HG03159 (cell line): ENCODE data around the gene FGG.

Source experiments
- ATAC-seq: cut with Tn5 transposase; IDR thresholded peaks from one replicate; pipeline ENCODE4 v1.9.1; 2021; ENCODE audit warnings: mild to moderate bottlenecking, moderate library complexity; ENCODE audit not compliant: unreplicated experiment

FGG gene

DNA sequence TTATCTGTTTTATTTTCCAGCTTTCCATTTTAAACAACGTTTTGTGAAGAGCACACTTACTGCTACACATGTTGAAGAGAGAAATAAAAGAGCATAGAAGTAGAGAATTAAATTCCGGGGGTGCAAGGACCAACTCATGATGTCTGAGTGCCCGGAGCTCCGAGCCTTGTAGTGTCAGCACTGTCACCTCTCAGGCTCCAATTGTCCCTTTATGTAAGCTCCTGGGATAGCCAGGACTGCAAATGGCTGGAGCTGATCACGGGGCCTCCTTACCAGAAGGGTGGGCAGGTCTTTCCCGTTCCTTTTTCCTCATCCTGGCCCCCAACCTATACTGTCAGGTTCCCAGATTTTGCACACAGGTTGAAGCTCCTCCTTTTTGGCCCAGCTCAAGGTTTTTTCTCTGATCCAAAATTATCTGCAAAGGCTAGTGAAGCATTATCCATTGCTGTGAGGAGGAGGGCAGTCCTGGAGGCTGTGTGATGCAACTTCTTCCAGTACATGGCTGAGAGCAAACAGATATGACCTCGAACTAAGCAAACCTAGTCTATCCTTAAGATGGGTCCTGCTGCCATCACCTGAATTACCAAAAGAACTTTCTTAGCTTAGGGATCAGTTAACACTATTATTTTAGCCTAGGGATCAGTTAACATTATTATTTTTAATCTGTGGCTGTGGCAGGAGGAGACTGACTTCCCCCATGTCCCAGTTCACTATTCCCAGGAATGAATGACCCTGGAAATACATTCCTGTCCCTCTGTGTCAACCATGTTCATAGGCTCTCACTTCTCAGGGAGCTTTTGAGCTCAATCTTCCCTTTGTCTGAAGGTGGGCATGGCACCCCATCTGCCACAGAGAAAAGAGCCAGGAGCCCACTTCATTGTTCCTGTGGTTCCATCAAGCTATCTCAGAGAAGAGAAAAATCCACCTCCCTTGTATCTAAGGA, at the start of gene FGG:
TSS of gene FGG (minus strand) at position 185 of the 943 bp plus-strand sequence. CDS start at position 138, 47 bp downstream.
- ATAC-seq, result no peak

DNA sequence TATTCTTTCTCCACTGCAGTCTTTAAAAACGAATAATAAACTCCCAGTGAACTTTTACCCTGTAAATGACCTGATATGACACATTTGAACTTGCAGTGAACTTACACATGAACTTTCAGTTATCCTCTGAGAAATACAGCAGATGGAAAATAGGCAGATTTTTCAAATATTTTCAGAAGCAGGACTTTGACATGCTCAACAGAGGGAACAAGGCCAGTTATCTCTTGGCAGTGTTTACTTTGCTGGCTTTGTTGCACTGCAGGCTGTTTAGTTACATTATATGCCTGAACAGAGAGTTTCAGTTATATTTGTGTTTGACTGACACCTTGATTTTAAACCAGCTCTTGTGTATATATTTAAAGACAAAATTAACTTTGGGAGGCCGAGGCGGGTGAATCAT, 47.6 kb upstream of the FGG start:
- ATAC-seq, result no peak

DNA sequence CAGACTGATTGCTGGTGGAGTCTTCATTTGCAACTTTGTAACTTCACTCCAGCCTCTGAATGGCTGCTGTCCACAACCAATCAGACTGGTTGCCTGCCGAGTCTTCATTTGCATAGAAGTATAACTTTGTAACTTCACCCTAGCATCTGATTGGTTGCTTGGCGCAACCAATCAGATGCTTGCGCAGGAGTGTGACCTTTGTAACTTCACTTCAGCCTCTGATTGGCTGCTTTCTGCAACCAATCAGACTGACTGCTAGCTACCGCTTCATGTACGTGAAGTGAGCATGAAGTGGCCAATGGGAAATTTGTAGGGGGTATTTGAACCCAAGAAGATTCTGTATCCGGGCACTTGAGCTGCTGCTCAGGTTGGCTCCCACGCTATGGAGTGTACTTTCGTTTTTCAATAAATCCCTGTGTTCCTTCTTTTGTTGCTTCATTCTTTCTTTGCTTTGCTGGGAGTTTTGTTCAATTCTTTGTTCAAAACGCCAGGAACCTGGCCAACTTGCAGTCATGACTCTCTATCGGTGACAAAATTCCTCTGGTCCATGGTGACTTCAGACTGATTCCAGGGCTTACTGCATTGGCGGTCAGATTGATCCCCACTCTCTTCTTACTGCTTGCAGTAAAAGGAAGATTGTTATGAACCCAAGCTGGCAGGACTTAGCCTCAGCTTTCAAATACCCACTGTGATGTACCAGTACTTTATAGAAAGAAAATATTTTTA, 46.4 kb upstream of the FGG start:
- no peak for ATAC-seq

DNA sequence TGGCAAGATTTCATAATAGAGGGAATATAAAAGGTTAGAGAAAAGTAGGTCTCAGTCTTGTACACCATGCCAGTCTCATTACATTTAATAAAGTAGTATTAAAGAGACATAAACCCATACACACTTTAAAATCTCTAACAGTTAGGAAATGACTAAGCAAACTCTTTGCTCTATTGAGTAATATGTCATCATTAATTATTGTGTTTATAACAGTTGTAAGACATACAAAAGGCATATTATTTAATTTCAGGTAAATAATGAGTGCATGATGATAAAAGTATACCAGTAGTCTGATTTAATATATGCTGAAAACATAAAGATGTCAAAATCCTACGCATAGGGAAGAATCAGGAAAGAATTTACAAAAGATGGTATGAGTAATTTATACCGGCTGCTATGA, 31.0 kb upstream of the FGG start:
- no peak for ATAC-seq

DNA sequence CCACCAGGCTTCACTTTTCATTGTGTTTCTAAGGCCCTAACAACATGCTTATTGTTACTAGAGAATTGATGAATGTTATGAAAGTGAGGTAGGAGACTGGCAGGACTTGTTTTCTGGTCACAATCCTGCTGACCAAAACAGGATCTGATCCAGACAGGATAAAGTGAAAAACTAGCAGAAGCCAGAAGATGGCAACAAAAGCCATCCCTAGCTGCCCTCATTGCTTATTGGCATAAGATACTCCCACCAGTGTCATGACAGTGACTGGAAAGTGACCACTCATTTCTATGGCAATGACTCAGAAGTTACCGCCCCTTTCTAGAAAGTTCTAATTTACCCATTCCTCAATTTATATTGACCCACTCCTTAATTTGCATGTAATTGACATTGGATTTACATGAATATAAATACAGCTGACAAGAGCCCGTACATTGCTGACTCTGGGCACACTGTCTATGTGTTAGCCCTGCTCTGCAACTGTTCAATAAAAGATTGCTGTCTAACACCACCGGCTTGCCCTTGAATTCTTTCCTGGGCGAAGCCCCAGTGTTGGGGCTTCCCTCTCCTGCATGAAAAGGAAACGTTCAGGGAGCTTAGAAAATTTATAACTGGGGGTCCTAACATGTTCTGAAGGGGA, 30.0 kb upstream of the FGG start:
- ATAC-seq, result no peak

DNA sequence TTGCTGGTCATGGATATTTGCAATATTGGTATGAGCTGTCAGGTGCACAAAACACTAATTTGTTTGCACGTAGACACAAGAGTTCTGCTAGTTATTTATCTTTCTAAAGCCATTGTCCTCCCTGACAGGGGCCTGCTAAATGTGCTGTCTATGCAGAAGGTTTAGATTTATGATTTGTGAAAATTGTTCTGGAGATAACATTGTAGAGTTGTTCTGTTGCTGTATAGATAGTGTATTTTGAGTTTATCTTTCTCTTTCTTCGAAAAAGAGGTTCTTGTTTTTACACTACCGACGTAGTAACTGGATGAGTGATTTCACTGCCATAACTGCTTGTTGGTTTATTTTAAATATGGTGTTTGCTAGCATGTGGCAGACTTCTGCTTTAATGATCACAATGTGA, 28.5 kb upstream of the FGG start:
- ATAC-seq, result no peak

DNA sequence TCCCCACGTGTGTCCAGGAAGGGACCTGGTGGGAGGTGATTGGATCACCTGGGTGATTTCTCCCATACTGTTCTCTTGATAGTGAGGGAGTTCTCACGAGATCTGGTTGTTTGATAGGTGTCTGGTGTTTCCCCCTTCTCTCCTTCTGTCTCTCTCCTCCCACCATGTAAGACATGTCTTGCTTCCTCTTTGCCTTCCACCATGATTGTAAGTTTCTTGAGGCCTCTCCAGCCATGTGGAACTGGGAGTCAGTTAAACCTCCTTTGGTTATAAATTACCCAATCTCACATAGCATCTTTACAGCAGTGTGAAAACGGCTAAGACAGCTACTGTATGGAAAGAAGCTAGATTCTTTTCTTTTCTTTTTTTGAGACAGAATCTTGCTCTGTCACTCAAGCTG, 21.6 kb upstream of the FGG start:
- peak; percentile 55 for ATAC-seq

DNA sequence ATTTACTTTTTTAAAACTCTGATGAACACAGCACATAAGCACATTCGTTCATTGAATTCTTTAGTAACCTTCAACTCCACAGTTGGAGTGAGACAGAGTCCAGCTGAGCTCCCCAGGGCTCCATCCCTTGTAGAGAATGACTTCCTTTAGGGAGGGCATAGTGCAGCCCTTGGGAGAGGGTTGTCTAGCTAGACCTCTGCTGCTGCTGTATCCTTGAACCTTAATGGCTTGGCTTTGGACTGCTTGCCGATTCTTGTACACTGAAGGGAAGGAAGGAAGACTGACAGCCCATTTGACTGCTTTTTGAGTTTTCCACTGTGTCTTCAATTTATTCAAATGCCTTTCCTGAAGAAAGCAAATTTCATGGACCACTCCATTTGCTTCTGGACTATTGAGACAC, 19.4 kb upstream of the FGG start:
- no peak for ATAC-seq

DNA sequence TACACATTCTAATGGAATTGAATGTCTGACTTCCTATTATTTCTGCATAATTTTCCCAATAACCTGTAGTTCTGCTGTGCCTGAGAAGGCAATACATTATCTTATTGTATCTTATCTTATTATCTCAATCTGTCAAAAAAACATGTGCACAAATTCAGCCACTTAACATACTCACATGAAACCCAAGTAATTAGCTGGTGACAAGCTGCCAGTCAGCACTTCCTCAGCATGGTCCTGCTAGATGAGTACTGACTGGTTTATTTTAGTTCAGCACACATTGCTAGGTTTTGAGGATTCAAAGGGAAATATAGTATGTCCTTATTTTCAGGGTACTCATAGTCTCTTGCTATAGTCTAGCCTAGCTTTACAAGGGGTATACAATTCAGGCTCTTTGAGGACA, 17.9 kb upstream of the FGG start:
- no peak for ATAC-seq

DNA sequence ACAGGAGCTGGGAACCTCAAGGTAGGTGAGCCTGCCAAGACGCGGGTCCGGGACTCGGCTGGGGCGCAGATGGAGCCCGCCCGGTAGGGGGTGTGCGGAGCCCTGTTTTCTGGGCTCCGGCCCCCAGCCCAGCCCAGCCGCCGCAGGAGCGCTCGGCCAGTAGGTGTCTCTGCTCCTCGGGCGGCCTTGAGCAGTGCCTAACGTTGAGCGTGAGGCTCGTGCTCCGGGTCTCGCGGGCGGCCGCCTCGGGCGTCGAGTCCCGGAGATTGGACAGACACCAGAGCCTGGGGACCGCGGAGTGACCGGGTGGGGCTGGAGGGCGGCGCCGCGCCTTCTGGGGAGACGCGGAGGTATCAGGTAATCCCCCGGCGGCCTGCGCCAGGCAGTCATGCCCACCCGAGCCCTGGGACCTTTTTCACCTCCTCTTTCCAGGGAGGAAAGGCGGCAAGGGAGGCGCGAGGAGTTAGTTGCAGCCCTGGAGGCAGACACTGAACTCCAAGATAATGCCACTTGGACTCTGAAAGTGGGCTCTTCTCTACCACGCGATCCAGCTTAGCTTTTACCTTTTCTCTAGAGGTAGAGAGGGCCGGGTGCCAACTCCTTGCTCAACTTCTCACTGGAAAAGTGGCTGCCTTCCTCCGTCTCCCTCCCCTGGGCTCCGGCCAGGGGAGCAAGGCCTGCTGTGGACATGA, 14.5 kb upstream of the FGG start:
- peak; percentile 98 for ATAC-seq

DNA sequence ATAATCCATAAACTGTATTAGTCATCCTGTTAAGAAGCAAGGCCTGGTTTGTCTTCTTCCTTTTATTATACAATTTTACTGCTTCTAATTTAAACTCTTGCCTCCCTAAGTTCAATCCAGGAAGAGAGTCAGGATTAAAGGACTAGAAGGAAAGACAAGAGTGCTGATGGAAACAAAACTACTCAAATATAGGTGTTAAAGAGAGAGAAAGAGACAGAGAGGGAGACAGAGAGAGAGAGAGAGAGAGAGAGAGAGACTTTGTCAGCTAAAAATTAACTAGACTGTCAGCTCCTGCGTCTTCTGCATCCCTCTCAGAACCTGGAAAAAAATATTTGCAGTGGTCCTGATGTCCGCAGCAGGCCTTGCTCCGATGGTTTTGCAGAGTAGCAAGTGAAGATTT, 13.5 kb upstream of the FGG start:
- no peak for ATAC-seq

DNA sequence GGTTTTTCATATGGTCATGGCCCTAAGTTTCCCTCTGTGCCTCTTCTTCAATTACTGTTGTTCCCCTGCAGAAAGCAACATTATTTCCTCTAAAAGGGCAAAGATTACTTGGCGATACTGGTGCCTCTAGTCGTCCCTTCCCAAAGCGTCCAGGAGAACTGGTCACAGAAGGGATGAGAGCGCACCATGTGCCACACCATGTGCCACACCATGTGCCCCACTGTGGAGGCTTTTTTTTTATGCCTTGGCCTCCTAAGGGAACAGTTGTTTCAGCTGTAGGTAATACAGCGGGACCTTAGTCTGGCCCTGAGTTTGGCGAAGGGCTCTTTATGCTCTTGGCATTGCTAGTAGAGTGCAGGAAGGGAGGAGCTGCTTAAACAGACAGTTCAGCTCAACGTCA, 11.5 kb upstream of the FGG start:
- no peak for ATAC-seq

DNA sequence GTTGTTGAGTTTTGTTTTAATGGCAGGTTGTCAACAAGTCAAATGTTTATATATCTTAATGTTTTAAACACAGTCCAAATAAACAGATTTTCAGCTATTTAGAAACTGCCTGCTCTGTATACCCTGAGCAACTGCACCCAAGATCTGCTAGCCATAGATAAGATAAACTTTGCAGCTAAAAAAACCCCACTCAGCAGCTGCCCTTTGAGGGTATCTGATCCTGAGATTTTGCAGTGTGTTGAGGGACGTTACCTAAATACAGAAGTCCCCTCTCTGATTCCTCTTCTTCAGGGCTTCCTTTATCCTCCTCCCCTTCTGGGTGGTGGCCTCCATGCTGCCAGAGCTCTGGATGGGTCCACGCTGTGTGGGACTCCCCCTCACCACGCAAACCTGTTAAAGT, 11.0 kb upstream of the FGG start:
- no peak for ATAC-seq

DNA sequence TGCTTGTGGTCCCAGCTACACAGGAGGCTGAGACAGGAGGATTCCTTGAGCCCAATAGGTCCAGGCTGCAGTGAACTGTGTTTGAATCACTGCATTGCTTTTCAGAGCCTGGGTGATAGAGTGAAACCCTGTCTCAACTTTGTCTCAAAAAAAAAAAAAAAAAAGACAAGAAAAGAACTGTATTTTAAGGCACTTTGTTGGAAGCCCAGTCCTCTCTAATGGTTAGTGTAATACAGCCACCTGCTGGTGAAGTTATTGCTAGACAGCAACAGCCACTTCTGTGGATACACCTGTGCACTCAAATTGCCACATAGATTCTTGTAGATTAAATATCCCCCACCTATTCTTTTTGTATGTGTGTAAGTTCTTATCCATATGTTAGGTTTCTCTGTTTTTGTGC, 10.1 kb upstream of the FGG start:
- peak; percentile 43 for ATAC-seq

DNA sequence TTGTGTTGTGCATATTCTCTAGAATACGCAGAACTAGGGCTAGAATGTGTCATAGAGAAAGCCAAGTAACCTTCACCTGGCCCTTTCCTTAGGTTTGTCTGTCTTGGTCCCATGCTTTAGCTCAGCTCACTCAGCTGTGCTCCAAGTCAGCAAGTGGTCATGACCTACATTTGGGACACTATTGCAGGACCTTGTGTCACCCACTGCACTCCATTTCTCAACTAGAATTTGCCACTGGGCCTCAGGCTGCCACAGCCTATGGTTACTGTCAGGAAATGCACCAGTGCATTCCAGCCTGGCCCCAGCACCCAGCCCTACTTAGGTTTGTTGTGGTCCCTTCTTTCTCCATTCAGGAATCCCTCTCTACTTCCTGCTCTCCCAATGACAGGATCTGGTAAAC, 7.7 kb upstream of the FGG start:
- ATAC-seq, result no peak

DNA sequence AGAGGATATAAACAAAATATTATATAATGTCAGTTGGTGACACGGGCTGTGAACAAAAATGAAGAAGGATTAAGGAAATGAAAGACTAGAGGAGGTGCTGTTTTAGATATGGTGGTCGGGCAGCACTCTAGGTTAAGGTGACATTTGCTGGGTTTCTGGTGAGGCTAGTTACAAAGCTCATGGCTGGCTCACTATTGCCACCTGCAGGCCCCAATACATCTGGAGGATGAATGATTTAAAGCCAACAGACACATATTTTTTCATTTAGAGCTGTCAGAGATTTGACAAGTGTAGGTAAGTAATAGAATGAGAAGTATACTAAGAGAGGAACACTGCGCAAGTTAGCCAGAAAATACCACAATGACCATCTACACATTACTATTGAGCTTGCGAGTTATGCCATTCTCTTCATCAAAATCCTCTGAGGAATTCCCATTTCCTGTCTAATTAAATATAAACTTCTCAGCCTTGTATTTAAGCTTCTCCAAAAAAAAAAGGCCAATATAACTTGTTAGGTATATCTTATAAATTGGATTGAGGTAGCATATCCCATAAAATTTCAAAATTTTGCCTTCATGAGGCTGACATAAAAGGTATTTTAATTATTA, 6.4 kb upstream of the FGG start:
- peak; percentile 69 for ATAC-seq

DNA sequence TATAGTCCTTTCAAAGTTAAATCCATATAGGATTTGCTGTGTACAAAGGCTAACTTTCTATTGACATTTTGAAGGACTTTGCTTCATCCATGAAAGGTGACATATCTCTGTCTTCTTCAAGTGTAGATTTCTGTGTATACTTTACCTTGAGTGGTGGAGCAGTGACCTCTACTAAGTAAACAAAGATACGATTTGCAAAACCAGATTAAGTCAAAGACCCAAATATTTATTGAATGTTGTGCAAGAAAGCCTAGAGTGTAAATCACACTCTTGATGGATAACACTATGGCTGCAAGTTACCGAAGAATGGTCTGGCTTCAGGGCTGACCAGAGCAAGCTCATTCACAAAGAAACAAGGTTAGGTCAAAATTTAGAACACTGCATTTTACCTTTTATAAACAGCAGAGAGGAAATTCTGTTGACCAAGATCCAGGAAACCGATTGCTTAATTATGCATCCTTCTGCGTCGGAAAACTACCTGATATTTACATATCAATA, 5.4 kb upstream of the FGG start:
- no peak for ATAC-seq

DNA sequence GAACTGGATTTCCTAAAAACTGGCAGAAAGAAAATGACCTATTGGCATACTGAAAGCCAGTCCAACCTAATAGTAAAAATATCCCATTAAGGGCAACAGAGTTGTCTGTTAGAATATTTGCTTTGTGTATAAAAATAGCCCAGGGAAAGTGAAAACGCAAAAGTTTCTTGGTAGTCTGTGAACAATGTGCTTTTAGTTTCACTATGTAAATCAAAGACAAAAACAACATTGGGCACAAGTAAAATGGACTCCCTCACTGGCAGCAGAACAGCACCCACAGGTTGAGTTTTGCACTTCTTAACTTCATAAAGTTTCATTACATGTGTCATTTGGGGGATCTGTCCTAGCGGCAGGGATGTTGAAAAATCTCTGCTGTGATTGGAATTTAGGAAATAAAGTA, 4.3 kb upstream of the FGG start:
- peak; percentile 93 for ATAC-seq

DNA sequence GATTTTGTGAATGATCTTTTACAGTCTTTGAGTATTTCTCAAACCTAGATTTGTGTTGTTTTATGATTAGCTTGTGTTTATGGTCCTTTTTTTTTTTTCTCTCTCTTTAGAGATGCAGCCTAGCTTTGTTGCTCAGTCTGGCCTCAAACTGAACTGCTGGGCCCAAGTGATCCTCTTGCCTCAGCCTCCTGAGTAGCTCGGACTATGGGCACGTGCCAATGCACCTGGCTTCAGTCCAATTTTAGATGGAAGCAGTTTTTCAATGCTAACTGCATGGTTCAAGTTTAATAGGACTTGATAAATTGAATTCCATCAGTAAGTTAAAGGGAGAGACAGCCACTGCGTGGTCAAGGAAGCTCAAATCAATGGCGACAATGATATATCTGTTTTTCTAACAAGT, 3.8 kb upstream of the FGG start:
- ATAC-seq, result no peak

DNA sequence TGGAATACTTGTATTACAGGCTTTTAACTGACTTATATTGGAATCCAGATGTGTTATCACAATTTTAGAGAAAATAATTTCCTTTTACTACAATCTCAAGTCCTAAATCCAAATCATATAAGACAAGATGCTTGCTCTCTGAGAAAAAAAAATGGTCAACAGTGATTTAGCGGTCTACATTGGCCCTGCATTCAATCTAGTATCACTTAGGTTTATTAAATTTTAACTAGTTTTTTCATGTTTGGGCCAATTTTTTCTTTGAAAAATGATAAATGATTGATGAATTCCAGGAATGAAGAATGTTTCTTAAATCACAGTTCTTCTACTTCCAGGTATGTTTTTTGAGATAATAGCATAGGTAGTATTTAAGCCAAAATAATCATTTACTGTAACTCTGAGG, 2.8 kb upstream of the FGG start:
- no peak for ATAC-seq

DNA sequence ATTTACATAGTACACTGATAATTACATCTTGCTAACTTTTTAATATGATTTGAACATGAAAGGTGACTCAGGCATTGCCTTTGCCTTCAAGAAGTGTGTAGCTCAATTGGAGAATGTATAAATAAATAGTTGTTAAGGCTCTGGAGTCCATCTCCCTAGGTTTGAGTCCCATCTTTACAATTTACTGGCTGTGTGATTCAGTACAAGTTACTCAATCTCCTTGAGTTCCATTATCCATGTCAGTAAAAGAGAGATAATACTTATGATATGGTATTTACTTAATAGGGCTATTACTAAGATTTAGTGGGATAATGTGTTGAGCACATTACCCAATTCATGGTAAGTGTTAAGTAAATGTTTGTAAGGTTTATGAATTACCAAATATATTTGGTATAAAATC, 1.9 kb upstream of the FGG start:
- ATAC-seq, result no peak
